G401 (cell line): ENCODE measurements around the gene SRRM3. TPM values are rescaled to one million over a fixed set of nuclear protein-coding genes. Genes with fewer than 3 reads are reported as not detected.
"Not testable (repeated sequence)": the region's sequence is repeated elsewhere in the genome, so short reads cannot be mapped to it uniquely, and the experiment has no call there.

Experiments used
- DNase-seq: peaks from one replicate; pipeline ENCODE4 v3.0.0-alpha.2; 2015; ENCODE audit warnings: low spot score
- in situ Hi-C: cut with HindIII; loops from 2 replicates; pipeline ENCODE4 v1.10.0; 2016; ENCODE audit warnings: low sequenced_read_pairs, mixed read lengths
- total RNA-seq: library from RNA; depleted of rRNA; stranded (reverse); fragments of >200 nt; shearing (Covaris generic); gene quantifications from 2 replicates; pipeline ENCODE4 v1.2.3, GENCODE V29; 2014

The SRRM3 gene
- total RNA-seq, 1 experiment from 2014 or later = 8.5 TPM

DNA sequence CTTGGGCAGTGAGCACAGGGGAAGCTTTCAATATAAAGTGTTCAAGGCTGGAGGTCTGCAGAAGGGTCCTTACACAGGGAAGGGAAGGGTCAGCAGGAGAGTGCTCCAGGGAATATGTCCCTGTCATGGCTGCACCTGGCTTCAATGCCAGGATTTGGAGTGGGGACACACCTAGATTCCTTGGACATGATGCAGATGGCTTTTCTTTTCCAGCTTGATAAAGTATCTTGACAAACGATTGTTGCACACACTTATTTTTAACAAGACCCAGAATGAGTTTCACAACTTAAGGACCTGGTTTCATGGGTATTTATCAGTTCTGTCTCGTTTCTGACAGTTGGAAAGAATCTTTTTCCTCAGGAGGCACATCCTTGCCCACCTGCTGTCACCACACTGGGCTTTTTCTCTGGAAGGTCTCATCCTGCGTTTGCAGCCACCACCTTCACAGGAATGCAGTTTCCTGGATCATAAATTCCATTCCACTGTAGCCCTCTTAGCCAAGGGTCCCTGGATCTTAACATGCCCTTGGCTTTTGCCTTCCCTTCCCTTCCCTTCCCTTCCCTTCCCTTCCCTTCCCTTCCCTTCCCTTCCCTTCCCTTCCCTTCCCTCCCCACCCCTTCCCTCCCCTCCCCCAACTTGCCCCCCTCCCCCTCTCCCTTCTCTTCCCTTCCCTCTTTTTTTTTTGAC, 21.7 kb downstream of the SRRM3 start:
- in situ Hi-C loops = no loop called here
- DNase-seq = no peak

DNA sequence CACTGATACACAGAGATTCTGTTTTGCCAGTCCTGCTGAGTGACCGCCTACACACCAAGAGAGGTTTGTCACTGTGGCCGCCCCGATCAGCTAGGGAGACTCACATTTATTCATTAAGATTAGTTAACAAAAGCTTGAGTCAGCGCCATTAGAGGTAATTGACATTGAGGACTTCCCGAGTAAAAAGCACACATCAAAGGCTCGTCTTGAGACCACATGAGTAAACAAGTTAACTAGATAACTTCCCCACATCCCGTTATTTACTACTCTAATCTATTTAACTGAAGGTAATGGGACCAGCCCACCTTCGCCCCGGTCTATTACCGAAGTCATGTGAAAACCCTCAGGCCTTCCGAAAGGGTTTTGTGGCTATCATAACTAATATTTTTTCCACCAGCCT, 23.0 kb downstream of the SRRM3 start:
- in situ Hi-C loops = no loop called here
- DNase-seq = no peak

DNA sequence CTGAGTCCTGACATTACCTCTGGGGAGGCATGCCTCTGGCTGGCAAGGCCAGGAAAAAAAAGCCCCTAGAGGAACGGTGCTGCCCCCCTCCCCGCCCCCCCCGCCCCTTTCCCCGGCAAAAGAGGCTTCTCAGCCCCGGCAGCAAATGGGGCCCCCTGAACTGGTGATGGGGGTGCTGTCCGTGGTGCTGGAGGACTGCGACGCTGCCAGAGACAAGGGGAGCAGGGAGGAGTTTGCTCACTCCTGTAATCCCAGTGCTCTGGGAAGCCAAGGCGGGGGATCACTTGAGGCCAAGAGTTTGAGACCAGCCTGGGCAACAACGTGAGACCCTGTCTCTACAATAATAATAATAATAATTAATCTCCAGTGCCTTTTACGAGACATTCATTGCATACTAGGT, 23.7 kb downstream of the SRRM3 start:
- no peak for DNase-seq

GRCh38 chr7:76225951-76226350, 24.3 kb downstream of the SRRM3 start:
- no peak for DNase-seq
- in situ Hi-C loops = no loop called here

More for the DNA sequence above, 23.7 kb downstream of the SRRM3 start:
- in situ Hi-C loops = no loop called here

- in situ Hi-C loops, DNase-seq: not testable (repeated sequence)
Observed at GRCh38 chr7:76226878-76227423, 25.3 kb downstream of the SRRM3 start.

- no peak for DNase-seq
- in situ Hi-C loops = no loop called here
Observed at GRCh38 chr7:76230214-76230613, 28.5 kb downstream of the SRRM3 start.

DNA sequence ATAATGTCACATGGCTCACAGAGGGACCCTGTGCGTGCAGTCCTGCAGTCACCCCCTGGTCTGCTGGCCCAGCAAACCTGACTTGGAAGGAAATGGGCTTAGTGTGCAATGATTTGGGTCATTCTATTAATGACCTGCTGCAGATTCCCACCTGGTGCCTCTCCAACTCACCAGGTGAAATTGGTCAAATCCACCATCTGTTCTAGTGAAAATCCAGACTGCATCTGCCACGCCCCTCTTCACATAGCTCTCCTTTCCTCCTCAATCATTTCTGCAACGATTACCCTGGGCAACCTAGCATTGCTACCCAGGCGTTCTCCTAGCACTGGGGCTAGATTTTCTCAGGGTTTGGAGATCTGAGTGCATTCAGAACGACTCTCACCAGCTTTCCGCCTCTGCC, 29.4 kb downstream of the SRRM3 start:
- in situ Hi-C loops = no loop called here
- peak; percentile 94 for DNase-seq

GRCh38 chr7:76231583-76231982, 29.9 kb downstream of the SRRM3 start:
- in situ Hi-C loops = no loop called here
- DNase-seq = no peak

DNA sequence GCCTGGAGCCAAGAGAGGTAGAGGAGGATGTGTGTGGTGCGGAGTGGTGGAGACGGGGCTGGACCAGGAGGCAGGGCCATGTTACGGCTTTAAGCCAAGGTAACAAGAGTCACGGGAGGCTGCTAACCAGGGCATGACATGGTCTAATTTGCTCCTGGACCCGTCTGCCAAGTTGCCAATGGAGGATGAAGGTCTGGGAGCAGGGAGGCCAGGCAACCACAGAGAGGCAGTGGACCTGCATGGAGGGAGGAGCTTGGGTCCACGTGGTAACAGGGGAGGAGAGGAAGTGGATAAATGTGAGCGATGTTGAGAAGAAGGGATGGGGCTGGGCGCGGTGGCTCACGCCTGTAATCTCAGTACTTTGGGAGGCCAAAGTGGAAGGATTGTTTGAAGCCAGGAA, 31.0 kb downstream of the SRRM3 start:
- in situ Hi-C loops = no loop called here
- peak; percentile 67 for DNase-seq

GRCh38 chr7:76233538-76234281, 32.0 kb downstream of the SRRM3 start:
- DNase-seq = peak; percentile 59
- in situ Hi-C loops = no loop called here

GRCh38 chr7:76234282-76234584, 32.5 kb downstream of the SRRM3 start:
- in situ Hi-C loops = no loop called here
- DNase-seq = no peak

GRCh38 chr7:76234931-76235441, 33.3 kb downstream of the SRRM3 start:
- DNase-seq = peak; percentile 85
- in situ Hi-C loops = no loop called here

GRCh38 chr7:76236224-76236623, 34.5 kb downstream of the SRRM3 start:
- no peak for DNase-seq

DNA sequence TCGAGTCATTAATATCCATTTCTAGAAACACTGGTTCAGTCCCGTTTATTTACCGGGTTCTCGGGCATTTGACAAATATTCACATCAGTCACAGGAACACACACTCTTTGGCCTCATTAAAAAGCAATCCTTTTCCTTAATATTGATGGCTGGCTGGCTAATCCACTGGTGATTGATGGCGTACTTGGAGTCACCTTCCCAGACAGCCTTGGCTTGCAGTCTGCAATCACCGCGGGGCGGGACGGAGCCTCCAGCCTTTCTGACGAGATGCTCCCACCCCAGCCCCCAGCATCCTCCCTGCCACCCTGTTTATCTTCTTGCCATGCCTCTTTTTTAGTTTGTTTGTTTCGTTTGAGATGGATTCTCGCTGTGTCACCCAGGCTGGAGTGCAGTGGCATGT, 36.6 kb downstream of the SRRM3 start:
- DNase-seq = no peak
- in situ Hi-C loops = no loop called here

More at GRCh38 chr7:76236224-76236623, 34.5 kb downstream of the SRRM3 start:
- in situ Hi-C loops = no loop called here

DNA sequence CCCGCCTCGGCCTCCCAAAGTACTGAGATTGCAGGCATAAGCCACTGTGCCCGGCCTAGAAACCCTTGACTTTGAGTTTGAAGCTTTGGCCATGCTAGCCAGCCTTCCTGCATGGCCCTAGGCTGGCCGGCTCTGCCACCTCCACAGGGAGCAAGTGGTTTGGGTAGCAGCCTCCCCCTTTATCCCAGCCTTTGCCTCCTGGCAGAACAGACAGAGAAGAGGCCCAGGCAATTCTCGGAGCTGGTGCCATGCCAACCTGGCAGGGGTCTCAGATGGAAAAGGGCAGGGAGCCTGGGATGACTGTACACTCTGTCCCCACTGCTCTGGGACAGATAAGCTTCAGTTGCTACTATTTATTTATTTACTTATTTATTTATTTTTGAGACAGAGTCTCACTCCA, 39.4 kb downstream of the SRRM3 start:
- peak; percentile 83 for DNase-seq
- in situ Hi-C loops = no loop called here

DNA sequence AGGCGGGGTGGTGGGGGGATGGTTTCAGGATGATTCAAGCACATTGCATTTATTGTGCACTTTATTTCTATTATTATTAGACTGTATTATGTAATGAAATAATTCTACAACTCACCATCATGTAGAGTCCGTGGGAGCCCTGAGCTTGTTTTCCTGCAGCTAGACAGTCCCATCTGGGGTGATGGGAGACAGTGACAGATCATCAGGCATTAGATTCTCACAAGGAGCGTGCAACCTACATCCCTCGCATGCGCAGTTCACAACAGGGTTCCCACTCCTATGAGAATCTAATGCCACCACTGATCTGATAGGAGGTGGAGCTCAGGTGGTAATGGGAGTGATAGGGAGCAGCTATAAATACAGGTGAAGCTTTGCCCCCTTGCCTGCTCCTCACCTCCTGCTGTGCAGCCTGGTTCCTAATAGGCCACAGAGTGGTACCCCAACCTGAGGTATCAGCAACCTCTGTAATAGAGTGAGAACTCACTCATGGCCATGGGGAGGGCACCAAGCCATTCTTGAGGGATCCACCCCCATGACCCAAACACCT, 40.9 kb downstream of the SRRM3 start:
- in situ Hi-C loops, DNase-seq: not testable (repeated sequence)

- peak; percentile 66 for DNase-seq
Observed at GRCh38 chr7:76244781-76245391, 43.2 kb downstream of the SRRM3 start.

DNA sequence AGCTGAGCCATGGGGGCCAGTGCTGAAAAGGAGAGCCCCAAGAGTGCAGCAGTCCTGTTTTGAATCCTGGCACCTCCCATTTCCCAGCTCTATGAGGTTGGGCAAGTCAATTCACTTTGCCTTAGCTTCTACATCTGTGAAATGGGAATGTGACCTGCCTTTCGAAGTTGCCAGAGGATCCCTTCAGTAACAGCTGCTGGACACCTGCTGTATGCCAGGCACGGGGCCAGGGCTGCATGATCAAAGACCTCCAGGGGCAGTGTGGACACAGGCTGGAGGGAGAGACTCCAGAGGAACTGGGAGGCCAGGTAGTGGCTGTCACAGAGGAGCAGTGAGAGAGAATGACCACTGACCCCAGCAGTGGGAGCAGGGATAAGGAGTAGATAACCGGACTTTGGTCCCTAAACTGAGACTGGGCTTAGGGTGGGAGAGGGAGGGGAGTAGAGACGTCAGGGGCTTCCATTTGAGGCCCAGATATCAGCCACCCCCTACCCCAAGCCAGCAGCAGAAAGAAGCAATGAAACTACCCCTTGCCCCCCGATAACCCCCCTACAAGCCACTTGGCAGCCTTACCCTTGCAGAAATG, 45.2 kb downstream of the SRRM3 start:
- in situ Hi-C loops = no loop called here
- no peak for DNase-seq

More at GRCh38 chr7:76244781-76245391, 43.2 kb downstream of the SRRM3 start:
- in situ Hi-C loops = no loop called here

DNA sequence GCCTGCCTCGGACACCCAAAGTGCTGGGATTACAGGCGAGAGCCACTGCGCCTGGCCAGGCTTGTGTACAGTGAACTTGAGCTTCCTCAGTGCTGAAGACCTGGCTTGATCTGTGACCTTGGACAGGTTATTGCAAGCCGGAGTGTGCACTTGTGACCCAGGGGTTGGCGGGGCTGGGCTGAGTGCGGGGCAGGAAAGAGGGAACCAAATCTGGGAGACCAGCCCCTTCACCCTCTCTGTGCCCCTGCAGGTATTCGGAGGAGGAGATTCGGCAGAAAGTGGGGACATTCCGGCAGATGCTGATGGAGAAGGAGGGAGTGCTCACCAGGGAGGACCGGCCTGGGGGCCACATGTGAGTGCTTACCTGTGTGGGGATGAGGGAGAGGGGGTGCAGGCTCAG, 46.2 kb downstream of the SRRM3 start:
- in situ Hi-C loops = no loop called here
- no peak for DNase-seq
